WTC11 (cell line): ENCODE data around the gene DGKG. TPM values are rescaled to one million over a fixed set of nuclear protein-coding genes. Genes with fewer than 3 reads are reported as not detected.

ENCODE experiments used
- ATAC-seq: fragments of 200-7000 bp; cut with Tn5 transposase; 2 replicates; pipeline ENCODE4 v1.10.0; 2021; ENCODE audit warnings: mild to moderate bottlenecking, moderate library complexity
- CTCF ChIA-PET: fragments of 300-600 bp; sonication (Branson Sonifier 250); formaldehyde crosslinking; loops from one replicate; lab custom pipeline; 2021; ENCODE audit warnings: antibody characterized with exemption; lab: Charles Lee
- POLR2A ChIA-PET: fragments of 350-600 bp; sonication (Branson Sonifier 250); formaldehyde crosslinking; loops from one replicate; lab custom pipeline; 2021; ENCODE audit warnings: antibody characterized with exemption; lab: Charles Lee
- DNase-seq: peaks from one replicate; pipeline ENCODE4 v3.0.0; 2021; ENCODE audit warnings: low spot score
- H3K27ac Mint-ChIP-seq: 2 replicates; pipeline ENCODE4 v1.8.0; 2021; ENCODE audit warnings: mixed read lengths
- H3K27me3 Mint-ChIP-seq: 2 replicates; pipeline ENCODE4 v1.8.0; 2021; ENCODE audit warnings: low read depth, mild to moderate bottlenecking, moderate library complexity, mixed read lengths
- H3K36me3 Mint-ChIP-seq: 2 replicates; pipeline ENCODE4 v1.8.0; 2021; ENCODE audit warnings: mixed read lengths
- H3K4me1 Mint-ChIP-seq: 2 replicates; pipeline ENCODE4 v1.8.0; 2022; ENCODE audit warnings: mixed read lengths
- H3K4me3 Mint-ChIP-seq: 2 replicates; pipeline ENCODE4 v1.8.0; 2021; ENCODE audit warnings: mild to moderate bottlenecking, moderate library complexity, mixed read lengths
- H3K9me3 Mint-ChIP-seq: 2 replicates; pipeline ENCODE4 v1.8.0; 2021; ENCODE audit warnings: mixed read lengths
- AR ChIP-seq: fragments of 250-450 bp; sonication (Bioruptor Pico); IDR thresholded peaks from 2 replicates; pipeline ENCODE4 v1.9.0; 2021; ENCODE audit warnings: mild to moderate bottlenecking
- E2F4 ChIP-seq: sonication (generic); formaldehyde crosslinking; IDR thresholded peaks from 2 replicates; pipeline ENCODE4 v1.8.1; 2022; ENCODE audit warnings: low read depth, mild to moderate bottlenecking, moderate library complexity, missing genetic modification reagents, borderline replicate concordance
- ERG ChIP-seq: fragments of 250-450 bp; sonication (Bioruptor Pico); IDR thresholded peaks from 2 replicates; pipeline ENCODE4 v1.8.0; 2021; ENCODE audit warnings: mild to moderate bottlenecking
- FOXP4 ChIP-seq: sonication (generic); formaldehyde crosslinking; IDR thresholded peaks from 2 replicates; pipeline ENCODE4 v1.8.0; 2022; ENCODE audit warnings: mild to moderate bottlenecking, missing genetic modification reagents
- GABPB1 ChIP-seq: sonication (generic); formaldehyde crosslinking; IDR thresholded peaks from 2 replicates; pipeline ENCODE4 v1.8.1; 2023; ENCODE audit warnings: mild to moderate bottlenecking, missing genetic modification reagents
- IRF1 ChIP-seq: sonication (generic); formaldehyde crosslinking; IDR thresholded peaks from 2 replicates; pipeline ENCODE4 v1.8.0; 2023; ENCODE audit warnings: missing genetic modification reagents
- MAX ChIP-seq: sonication (generic); formaldehyde crosslinking; IDR thresholded peaks from 2 replicates; pipeline ENCODE4 v1.8.0; 2022; ENCODE audit warnings: mild to moderate bottlenecking, missing genetic modification reagents
- NFATC4 ChIP-seq: fragments of 250-450 bp; sonication (Bioruptor Pico); IDR thresholded peaks from 2 replicates; pipeline ENCODE4 v1.9.0; 2021; ENCODE audit warnings: mild to moderate bottlenecking
- SMAD4 ChIP-seq: sonication (generic); formaldehyde crosslinking; IDR thresholded peaks from 2 replicates; pipeline ENCODE4 v1.8.0; 2022; ENCODE audit warnings: mild to moderate bottlenecking, missing genetic modification reagents
- TCF7 ChIP-seq: sonication (generic); formaldehyde crosslinking; IDR thresholded peaks from 2 replicates; pipeline ENCODE4 v1.8.0; 2022; ENCODE audit warnings: mild to moderate bottlenecking, low read depth, missing genetic modification reagents, moderate library complexity
- ZMAT4 ChIP-seq: fragments of 250-450 bp; sonication (Bioruptor Pico); IDR thresholded peaks from 2 replicates; pipeline ENCODE4 v1.9.0; 2021; ENCODE audit warnings: mild to moderate bottlenecking
- ZNF219 ChIP-seq: sonication (generic); formaldehyde crosslinking; IDR thresholded peaks from 2 replicates; pipeline ENCODE4 v1.8.0; 2023; ENCODE audit warnings: missing genetic modification reagents, mild to moderate bottlenecking, borderline replicate concordance
- ZNF232 ChIP-seq: sonication (generic); formaldehyde crosslinking; IDR thresholded peaks from 2 replicates; pipeline ENCODE4 v1.8.0; 2022; ENCODE audit warnings: mild to moderate bottlenecking, missing genetic modification reagents
- ZNF317 ChIP-seq: sonication (generic); formaldehyde crosslinking; IDR thresholded peaks from 2 replicates; pipeline ENCODE4 v1.8.1; 2023; ENCODE audit warnings: low read depth, mild to moderate bottlenecking, moderate library complexity, missing genetic modification reagents, borderline replicate concordance
- ZNF423 ChIP-seq: fragments of 250-450 bp; sonication (Bioruptor Pico); IDR thresholded peaks from 2 replicates; pipeline ENCODE4 v2.1.2; 2022; ENCODE audit warnings: mild to moderate bottlenecking, moderate library complexity
- total RNA-seq: library from RNA; stranded (reverse); gene quantifications from 3 replicates; pipeline ENCODE4 v1.2.3, GENCODE V29; 2021

The DGKG gene
- total RNA-seq, 1 experiment from 2014 or later: 0.92 TPM

- 0 out of 2 replicates have a peak overlapping the region, but pooled peaks have one; percentile 58 for H3K27ac Mint-ChIP-seq
- H3K4me1 Mint-ChIP-seq: peaks cover 53% of the 10 kb centered on the region
- no peak for DNase-seq
- H3K36me3 Mint-ChIP-seq: no peaks in the 10 kb centered on the region
- CTCF ChIA-PET: no interaction called here
- H3K4me3 Mint-ChIP-seq: no peak overlapping the region
- POLR2A ChIA-PET: interaction anchor here (0.6 kb wide), 1 partner anchor 22 kb away, joined by 3 read pairs; no protein-coding TSS in a partner anchor
- TF ChIP-seq E2F4 (no peak), IRF1 (CRISPR knock-in tag) (no peak), NFATC4 (CRISPR knock-in tag) (no peak), ERG (CRISPR knock-in tag) (no peak), AR (CRISPR knock-in tag) (no peak), ZMAT4 (no peak), ZNF219 (no peak), GABPB1 (CRISPR knock-in tag) (no peak), TCF7 (CRISPR knock-in tag) (no peak), FOXP4 (CRISPR knock-in tag) (no peak), SMAD4 (CRISPR knock-in tag) (no peak), ZNF423 (CRISPR knock-in tag) (no peak), ZNF317 (no peak), ZNF232 (no peak), MAX (CRISPR knock-in tag) (no peak)
- H3K9me3 Mint-ChIP-seq: peaks cover 4% of the 10 kb centered on the region; the same call in 1 of the 2 replicates
- peaks cover 40% of the 10 kb centered on the region for H3K27me3 Mint-ChIP-seq
- ATAC-seq: no peak
These were observed 242.5 kb downstream of the DGKG start for GRCh38 chr3:186119499-186119898.

GRCh38 chr3:186118692-186119091 lies 243.3 kb downstream of the DGKG start:
- peaks cover 4% of the 10 kb centered on the region; the same call in 1 of the 2 replicates for H3K9me3 Mint-ChIP-seq
- ATAC-seq: no peak
- no peak overlapping the region for H3K27ac Mint-ChIP-seq
- TF ChIP-seq FOXP4 (CRISPR knock-in tag) (no peak), ZNF232 (no peak)
- TF ChIP-seq, all 79 proteins: peak for 0
- Mint-ChIP-seq H3K4me3 (no peak overlapping the region), H3K27me3 (peaks cover 48% of the 10 kb centered on the region), H3K36me3 (no peaks in the 10 kb centered on the region), H3K4me1 (peaks cover 45% of the 10 kb centered on the region)
- ChIA-PET POLR2A (interaction anchor here (0.6 kb wide), 1 partner anchor 206 kb away, joined by 3 read pairs; no protein-coding TSS in a partner anchor), CTCF (no interaction called here)
- no peak for DNase-seq
